HTR-8/SVneo (cell line): ENCODE data around the gene SLBP.
A peak's percentile ranks its signal among the peaks of the same experiment; 100 is the strongest.

Experiments used
- DNase-seq: peaks from one replicate; pipeline ENCODE4 v3.0.0; 2011; ENCODE audit warnings: low spot score, mixed read lengths; ENCODE audit not compliant: insufficient read length
- FAIRE-seq: peaks from 2 replicates; lab custom pipeline; 2011; peaks lifted over from hg19 to GRCh38; lab: Jason Lieb, UNC

SLBP gene

GRCh38 chr4:1658581-1658980 lies 53.5 kb downstream of the SLBP start:
- no peak for DNase-seq
- no peak for FAIRE-seq

GRCh38 chr4:1658146-1658545 lies 54.0 kb downstream of the SLBP start:
- no peak for DNase-seq
- FAIRE-seq, result no peak

GRCh38 chr4:1656986-1657385 lies 55.1 kb downstream of the SLBP start:
- FAIRE-seq (no peak), DNase-seq (no peak)

- DNase-seq (no peak), FAIRE-seq (no peak)
These were observed 56.0 kb downstream of the SLBP start for GRCh38 chr4:1656132-1656531.

GRCh38 chr4:1655676-1656075 lies 56.4 kb downstream of the SLBP start:
- DNase-seq, result no peak
- FAIRE-seq, result no peak

GRCh38 chr4:1655081-1655480 lies 57.0 kb downstream of the SLBP start:
- DNase-seq, result no peak
- no peak for FAIRE-seq

- FAIRE-seq (no peak), DNase-seq (no peak)
These were observed 57.7 kb downstream of the SLBP start for GRCh38 chr4:1654216-1654955.

- FAIRE-seq, result no peak
- DNase-seq, result no peak
These were observed 58.3 kb downstream of the SLBP start for GRCh38 chr4:1653776-1654175.

GRCh38 chr4:1652088-1652487 lies 60.0 kb downstream of the SLBP start:
- no peak for DNase-seq
- no peak for FAIRE-seq

GRCh38 chr4:1651609-1652008 lies 60.5 kb downstream of the SLBP start:
- FAIRE-seq, result no peak
- no peak for DNase-seq

GRCh38 chr4:1648962-1649361 lies 63.2 kb downstream of the SLBP start:
- DNase-seq, result no peak
- no peak for FAIRE-seq

GRCh38 chr4:1647432-1647831 lies 64.7 kb downstream of the SLBP start:
- FAIRE-seq (peak; percentile 20), DNase-seq (no peak)

- DNase-seq (no peak), FAIRE-seq (no peak)
These were observed 65.4 kb downstream of the SLBP start for GRCh38 chr4:1646690-1647089.

- FAIRE-seq (no peak), DNase-seq (no peak)
These were observed 67.0 kb downstream of the SLBP start for GRCh38 chr4:1644891-1645657.

- FAIRE-seq, result no peak
These were observed 68.0 kb downstream of the SLBP start for GRCh38 chr4:1643971-1644735.

More at GRCh38 chr4:1643971-1644735, 68.0 kb downstream of the SLBP start:
- no peak for DNase-seq
